Stimulated activated CD4-positive, alpha-beta T cell treated with anti-CD3 and anti-CD28 coated beads, Interleukin-1b, Interleukin-23, amount 100 ng/mL, for 1 hour (primary cell): ENCODE results near the gene DDN.
A peak's percentile ranks its signal among the peaks of the same experiment; 100 is the strongest.

Experiments used
- DNase-seq, 2 donors: peaks; one replicate each; pipeline ENCODE4 v3.0.0-alpha.2; 2020; ENCODE audit warnings: low read depth in 2 of 2

The DDN gene

GRCh38 chr12:48981757-48982157, 17.4 kb downstream of the DDN start:
- DNase-seq, result no peak

- DNase-seq, result no peak
Observed at GRCh38 chr12:48980953-48981756, 18.0 kb downstream of the DDN start.

DNA sequence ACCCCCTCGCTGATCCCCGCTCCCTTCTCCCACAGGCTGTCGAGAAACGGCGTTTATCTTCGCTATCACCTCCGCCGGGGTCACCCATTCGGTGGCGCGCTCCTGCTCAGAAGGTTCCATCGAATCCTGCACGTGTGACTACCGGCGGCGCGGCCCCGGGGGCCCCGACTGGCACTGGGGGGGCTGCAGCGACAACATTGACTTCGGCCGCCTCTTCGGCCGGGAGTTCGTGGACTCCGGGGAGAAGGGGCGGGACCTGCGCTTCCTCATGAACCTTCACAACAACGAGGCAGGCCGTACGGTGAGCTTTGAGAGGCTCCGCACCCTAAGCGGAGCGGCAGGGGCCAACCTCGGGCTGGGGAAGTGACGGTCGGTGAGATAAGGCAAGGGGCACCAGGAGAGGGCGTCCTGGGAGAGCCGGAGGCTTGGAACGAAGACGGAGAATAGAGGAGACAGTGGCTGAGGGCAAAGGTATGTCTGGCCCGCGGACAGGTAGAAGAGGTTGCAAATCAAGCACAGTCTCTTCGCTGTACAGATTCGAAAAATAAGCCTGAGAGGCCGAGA, 18.7 kb downstream of the DDN start:
- no peak for DNase-seq

- no peak for DNase-seq
Observed at GRCh38 chr12:48979602-48980388, 19.4 kb downstream of the DDN start.

- DNase-seq, result no peak
Observed at GRCh38 chr12:48978741-48979601, 20.2 kb downstream of the DDN start.

DNA sequence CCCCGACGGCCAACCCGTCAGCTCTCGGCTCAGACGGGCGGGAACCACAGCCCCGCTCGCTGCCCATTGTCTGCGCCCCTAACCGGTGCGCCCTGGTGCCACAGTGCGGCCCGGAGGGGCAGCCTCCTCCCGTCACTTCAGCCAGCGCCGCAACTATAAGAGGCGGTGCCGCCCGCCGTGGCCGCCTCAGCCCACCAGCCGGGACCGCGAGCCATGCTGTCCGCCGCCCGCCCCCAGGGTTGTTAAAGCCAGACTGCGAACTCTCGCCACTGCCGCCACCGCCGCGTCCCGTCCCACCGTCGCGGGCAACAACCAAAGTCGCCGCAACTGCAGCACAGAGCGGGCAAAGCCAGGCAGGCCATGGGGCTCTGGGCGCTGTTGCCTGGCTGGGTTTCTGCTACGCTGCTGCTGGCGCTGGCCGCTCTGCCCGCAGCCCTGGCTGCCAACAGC, 20.9 kb downstream of the DDN start, which contains the start of gene WNT1:
Gene WNT1 (plus strand): TSS at position 32 of the 450 bp plus-strand sequence. CDS start 329 bp downstream, at position 361.
- no peak for DNase-seq

DNA sequence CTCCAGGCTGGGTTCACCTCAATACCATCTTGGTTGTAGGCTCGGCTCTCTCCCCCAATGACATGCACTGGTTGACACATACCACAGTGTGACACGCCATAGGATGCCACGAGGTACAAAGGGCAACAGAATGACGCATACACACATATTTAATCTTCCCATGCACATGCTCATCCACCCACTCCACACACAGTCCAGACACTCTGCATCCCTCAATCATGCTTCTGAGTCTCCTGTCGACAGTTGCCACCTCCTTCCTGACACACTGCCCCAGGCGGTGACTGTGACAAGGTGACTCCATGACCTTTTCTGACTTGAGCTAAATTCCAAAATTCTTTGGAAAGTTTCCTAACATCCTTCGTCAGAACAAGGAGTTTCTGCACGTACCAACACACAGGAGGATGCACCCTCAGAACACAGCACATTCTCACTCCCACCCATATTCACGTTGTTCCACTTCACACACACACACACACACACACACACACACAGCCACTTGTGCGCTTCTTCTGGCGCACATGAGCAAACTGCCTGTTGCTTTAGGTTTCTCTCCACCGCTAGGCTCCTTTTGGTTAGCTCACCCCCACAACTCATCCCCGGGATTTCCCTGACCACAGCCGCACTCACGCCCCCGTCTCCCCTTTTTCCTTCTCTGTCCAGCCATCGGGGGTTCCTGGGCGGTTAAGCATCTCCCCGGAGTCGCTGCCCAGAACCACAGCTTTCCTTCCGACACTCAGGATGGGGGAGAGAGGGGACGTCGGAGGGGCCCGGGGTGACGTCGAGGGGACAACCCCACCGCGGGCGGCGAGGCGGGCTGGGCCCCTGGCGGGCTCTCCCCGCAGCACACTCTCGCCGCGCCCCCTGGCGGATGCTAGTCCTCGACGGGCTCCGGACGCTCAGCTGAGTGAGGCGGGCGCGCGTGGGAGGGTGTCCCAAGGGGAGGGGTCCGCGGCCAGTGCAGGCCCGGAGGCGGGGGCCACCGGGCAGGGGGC, 21.6 kb downstream of the DDN start:
- DNase-seq, result peak; percentile 57 to 74

GRCh38 chr12:48973941-48974673, 25.1 kb downstream of the DDN start:
- DNase-seq, result no peak

DNA sequence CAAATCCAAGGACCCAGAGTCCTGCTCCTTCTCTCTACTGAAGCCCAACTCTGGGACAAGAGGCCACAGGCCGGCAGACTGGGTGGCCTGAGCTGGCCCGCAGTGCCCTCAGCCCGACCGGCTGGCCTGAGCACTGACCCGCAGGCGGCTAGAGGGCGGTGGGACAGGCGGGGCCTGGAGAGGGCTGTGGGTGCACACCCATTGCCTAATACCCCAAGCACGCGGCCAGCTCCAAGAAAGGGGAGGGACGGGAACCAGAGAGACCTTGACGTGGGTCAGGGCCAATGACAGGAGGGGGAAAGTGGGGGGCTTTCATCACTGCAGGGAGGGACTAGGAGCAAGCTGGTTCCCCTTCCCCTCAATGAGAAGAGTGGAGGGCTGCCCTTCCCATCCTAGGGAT, 25.6 kb downstream of the DDN start:
- DNase-seq, result no peak

DNA sequence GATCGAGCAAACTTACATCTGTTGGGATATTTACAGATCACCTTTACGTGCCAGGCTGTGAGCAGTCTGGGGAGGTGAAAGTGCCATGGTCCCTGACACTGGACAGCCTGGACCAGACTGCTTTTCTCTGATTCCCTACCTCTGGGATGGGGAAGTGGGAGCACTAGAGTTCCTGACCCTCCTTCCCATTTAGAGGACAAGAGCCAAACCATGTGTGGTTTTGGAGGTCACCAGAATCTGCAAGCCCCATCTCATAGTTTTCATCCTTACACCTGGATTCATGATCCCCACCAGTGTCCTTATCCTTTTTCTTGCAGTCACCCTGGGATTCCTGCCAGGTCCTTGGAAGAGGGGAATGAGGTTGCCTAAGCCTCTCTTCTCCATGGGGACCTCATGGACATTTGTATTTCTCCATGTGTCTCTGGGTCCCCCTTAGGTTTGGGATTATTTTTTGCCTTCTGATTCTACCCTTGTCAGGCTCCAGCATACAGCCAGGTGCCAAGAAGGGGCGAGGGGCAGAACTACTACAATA, 26.2 kb downstream of the DDN start:
- no peak for DNase-seq

GRCh38 chr12:48972213-48972951, 26.8 kb downstream of the DDN start:
- no peak for DNase-seq

- DNase-seq, result no peak
Observed at GRCh38 chr12:48970702-48971334, 28.4 kb downstream of the DDN start.

DNA sequence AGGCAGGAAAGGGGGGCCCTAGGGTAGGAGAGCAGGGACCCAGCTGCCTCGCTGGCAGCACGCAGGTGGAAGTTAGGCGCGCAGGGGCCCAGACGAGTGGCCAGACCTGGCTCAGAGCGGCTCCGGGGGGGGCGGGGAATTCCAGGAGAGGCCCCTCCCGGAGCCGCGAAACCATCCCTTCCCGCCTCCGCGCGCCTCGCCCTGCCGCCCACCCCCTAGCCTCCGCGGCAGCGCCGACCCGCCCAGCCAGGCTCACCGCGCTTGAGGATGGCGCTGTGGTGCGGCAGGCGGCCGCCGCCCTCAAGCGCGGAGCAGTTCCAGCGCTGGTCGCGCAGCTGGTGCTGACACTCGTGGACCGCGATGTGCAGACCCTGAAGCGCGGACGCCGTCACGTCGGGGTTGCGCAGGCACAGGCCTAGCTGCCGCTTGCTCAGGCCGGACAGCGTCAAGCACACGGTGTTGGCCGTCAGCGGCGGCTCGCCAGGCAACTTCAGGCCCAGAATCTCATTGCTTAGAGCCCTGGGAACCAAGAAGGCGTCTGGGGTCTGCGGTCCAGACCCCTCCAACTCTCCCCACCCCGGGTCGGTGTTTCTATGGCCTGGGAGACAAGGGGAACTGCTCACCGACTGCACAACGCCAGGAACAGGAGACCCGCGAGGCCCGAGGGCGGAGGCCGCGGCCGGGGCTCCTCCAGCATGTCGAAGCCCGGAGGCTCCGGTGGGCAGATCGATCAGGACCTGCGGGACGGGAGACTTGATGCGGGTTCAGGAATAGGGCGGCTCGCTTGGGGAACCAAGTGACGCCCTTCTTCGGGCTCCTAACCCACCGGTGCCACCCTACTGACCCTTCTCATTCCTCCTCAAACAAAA, 29.1 kb downstream of the DDN start:
- no peak for DNase-seq

DNA sequence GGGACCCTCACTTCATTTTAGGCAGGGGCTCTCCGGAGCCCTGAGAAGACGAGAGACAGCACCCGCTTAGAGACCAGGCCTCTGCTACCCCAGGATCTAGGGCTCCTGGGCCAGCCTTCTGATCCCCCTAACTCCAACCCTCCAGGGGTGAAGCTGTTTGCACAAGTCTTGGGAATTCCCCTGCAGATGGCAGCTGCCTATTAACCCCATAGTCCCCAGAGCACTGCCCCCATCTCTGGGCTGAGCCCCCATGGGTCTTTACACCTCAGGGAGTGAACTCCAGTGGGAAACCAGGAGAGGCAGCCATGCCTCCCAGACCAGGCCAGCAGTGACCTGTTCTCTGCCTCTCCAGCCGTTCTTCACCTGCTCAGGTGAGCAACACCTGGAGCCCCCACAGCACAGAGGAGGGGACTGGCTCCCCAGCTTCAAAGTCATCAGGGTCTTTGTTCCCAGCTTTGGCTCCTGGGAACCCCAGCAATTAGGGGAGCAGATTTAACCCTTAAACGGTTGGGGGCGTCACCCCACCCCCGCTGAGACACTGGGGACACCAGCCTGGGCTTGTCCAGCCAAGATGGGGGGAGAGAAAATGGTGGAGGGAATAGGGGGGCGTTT, 29.9 kb downstream of the DDN start:
- DNase-seq, result no peak

- no peak for DNase-seq
Observed at GRCh38 chr12:48968467-48968866, 30.7 kb downstream of the DDN start.

GRCh38 chr12:48967991-48968390, 31.2 kb downstream of the DDN start:
- no peak for DNase-seq
